ENCODE measurements around the gene FOS. TPM values are rescaled to one million over a fixed set of nuclear protein-coding genes. Genes with fewer than 3 reads are reported as not detected.

Gene FOS
- total and polyA plus RNA-seq, 2 of the 8 experiments (the other 6 are each of a cell fraction or from before 2014, with no cell fraction given), result 50.2 to 51.8 TPM

- TF ChIP-seq CHD7 (IDR thresholded peaks at IDR 0.05; ENCODE audit: insufficient replicate concordance, low read length), result no peak
- TF ChIP-seq TAF1 (IDR thresholded peaks at IDR 0.05; ENCODE audit: low read depth, low read length), result peak; percentile 99
- TF ChIP-seq NANOG (IDR thresholded peaks at IDR 0.05; ENCODE audit: insufficient read depth, low read depth, low read length, poor library complexity, severe bottlenecking), result no peak
- no peak for TF ChIP-seq CBX8 (IDR thresholded peaks at IDR 0.05; ENCODE audit: borderline replicate concordance, low read depth, low read length)
- peak in 1 of 2 experiments; percentile 99; a peak in 2 of 3 replicates for TF ChIP-seq EP300 (IDR thresholded peaks at IDR 0.05; ENCODE audit: borderline replicate concordance in 1 of 2, low read depth in 2 of 2, low read length in 2 of 2)
- no peak for TF ChIP-seq FOSL1 (IDR thresholded peaks at IDR 0.05; ENCODE audit: insufficient read depth, low read depth, low read length)
- TF ChIP-seq BACH1 (IDR thresholded peaks at IDR 0.05; ENCODE audit: low read length), result 0 out of 2 replicates have a peak, but pooled peaks have one; percentile 40
- no peak for TF ChIP-seq CTBP2 (IDR thresholded peaks at IDR 0.05; ENCODE audit: borderline replicate concordance, insufficient read depth, insufficient read length, low read length)
- TF ChIP-seq SRF (IDR thresholded peaks at IDR 0.05; ENCODE audit: low read depth, low read length), result peak; percentile 98
- no peak for TF ChIP-seq YY1 (IDR thresholded peaks at IDR 0.05; ENCODE audit: low read depth, low read length)
Observed at GRCh38 chr14:75278422-75279152, at the start of gene FOS (continued).
